NOMO-1 treated with DMSO at 0.1 percent for 48 hours (cell line): ENCODE data around the gene PHF1.
A peak's percentile ranks its signal among the peaks of the same experiment; 100 is the strongest.
"Not testable (repeated sequence)": the region's sequence is repeated elsewhere in the genome, so short reads cannot be mapped to it uniquely, and the experiment has no call there.

ENCODE experiments used
- DNase-seq: peaks from one replicate; lab custom pipeline; 2025; ENCODE audit not compliant: unreplicated experiment; lab: John Stamatoyannopoulos, UW

Gene PHF1

DNA sequence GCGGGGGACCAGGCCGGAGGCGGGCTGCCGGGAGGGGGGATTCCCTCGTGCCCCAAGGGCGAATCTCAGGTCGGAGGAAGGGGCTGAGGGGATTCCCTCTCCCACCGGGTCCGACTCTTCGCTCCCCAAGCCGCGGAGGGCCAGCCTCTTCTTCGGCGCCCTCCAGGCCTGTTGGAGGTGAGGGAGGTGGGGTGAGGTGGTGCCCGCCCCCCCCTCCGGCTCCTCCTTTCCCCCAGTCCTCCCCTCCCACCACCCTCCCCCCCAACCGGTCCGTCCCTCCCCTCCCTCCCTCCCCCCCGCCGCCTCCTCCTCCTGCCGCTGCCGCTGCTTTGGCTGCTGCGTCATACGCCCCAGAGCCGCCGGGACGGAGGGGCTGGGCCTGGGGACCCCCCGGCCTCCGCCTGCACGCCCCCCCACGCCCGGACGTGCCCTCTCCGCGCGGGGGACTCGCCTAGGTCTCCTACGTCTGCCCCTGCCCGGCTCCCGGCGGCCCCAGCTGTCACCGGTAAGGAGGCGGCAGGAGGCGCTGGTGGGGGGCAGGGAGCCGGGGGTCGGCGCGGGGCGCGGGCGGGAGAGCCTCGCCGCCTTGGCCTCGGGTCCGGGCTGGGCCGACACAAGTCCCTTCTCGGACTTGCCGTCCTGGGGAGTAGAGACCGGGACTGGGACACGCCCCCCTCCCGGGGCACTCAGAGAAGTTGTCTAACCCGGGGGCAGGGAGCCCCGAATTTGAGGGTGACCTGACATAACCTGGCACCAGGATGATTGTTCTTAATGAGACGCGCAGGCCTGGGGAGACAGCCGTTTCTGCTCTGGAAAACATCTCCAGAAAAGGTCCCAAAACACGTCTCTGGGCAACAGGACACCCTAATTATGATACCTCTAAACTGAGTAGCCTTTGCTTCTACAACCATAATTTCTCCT is at the start of gene PHF1:
PHF1 (plus strand) TSS at position 304 of the 921 bp plus-strand sequence. CDS start 1,250 bp downstream, outside the sequence.
- DNase-seq = peak; percentile 79

DNA sequence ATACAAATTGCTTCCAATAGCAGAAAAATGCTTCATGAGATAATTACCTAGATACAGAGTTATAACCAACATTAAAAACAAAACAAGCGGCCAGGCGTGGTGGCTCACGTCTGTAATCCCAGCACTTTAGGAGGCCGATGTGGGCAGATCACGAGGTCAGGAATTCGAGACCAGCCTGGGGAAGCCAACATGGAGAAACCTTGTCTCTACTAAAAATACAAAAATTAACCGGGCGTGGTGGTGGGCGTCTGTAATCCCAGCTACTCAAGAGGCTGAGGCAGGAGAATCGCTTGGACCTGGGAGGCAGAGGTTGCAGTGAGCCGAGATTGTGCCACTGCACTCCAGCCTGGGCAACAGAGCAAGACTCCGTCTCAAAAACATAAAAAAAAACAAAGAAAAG is 47.3 kb upstream of the PHF1 start:
- DNase-seq = not testable (repeated sequence)

DNA sequence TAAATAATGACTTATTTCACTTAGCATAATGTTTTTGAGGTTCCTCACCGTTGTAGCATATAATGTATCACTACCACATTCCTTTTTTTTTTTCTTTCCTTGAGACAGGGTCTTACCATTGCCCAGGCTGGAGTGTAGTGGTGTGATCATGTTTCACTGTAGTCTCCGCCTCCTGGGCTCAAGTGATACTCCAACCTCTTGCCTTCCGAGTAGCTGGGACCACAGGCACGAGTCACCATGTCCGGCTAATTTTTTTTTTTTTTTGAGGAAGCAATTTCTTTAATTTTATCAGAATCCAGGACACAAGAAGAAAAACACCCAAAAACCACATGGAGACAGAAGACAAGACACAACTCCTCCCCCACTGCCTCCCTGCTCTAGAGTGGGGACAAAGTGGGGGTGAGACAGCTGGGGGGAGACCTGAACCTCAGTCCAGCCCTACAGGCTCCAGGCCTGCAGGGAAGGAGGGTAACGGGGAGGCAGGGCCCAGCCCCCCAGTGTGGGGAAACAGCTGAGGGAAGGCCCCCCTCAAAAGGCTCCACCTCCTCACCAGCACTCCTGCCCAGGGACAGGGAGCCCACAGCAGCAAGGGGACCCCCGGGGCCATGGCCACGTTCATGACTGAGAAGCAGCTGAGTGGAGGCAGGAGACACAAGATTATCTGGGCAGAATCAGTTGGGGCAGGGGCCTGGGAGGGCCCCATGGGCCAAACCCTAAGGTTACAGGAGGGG is 46.2 kb upstream of the PHF1 start:
- DNase-seq = not testable (repeated sequence)

DNA sequence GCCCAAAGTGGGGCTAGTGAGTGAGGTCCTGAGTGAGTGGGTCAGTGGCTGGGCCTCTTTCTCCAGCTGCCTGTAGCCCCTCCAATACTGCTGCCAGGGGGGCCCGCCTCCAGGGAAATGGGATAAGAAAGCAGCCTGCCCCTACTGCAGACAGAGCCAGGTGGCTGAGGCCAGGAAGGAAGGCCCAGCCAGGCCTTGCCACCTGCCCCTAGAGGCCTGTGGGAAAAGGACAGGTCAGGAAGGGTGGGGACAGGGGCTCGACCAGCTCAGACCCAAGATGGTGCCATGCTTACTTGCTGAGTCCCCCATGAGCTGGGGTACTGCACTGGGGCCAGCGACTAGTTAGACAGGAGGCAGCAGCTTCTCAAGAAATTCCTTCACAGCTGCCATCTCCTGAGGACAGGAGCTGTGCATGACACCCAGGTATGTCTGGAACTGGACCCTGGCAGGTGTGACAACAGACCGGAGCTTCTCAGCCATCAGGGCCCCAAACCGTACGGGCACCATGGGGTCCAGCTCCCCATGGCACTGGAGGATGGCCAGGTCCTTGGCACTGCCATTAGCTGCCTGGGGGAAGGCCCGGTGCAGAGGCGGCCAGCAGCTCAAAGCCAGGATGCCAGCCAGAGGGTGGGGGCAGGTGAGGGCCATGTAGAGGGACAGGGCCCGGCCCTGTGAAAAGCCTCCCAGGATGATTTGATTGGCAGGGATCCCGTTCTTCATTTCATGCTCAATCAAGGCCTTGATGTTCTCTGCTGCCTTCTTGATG is 45.4 kb upstream of the PHF1 start:
- not testable (repeated sequence) for DNase-seq

DNA sequence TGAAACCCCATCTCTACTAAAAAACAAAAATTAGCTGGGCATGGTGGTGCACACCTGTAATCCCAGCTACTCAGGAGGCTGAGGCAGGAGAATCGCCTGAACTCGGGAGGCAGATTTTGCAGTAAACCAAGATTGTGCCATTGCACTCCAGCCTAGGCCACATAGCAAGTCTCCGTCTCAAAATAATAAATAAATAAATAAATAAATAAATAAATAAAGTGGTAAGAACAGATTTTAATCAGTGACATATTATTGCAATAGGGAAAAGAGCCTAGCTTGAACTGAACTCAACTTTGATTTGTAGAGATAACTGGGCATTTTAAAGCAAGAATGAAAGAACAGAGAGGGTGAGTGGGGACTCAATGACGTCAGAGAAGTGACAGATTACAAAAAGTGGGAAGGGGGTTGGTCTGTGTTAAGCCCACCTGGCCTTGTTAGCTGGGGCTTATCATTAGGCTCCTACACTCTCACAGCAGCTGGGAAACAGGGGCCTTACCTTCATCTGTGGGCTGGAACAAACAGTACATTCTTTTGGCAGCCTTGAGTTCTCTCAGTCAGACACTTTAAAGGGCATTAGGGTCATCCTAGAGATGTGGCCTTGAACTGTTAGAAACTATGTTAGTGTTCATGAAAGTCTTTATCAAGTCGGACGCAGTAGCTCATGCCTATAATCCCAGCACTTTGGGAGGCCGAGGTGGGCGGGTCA is 43.7 kb upstream of the PHF1 start:
- no peak for DNase-seq

DNA sequence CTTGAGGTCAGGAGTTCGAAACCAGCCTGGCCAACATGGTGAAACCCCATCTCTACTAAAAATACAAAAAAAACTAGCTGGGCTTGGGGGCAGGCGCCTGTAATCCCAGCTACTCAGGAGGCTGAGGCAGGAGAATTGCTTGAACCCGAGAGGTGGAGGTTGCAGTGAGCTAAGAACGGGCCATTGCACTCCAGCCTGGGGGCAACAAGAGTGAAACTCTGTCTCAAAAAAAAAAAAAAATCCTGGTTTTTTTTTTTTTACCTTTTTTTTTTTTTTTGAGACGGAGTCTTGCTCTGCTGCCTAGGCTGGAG is 43.1 kb upstream of the PHF1 start:
- DNase-seq = not testable (repeated sequence)

DNA sequence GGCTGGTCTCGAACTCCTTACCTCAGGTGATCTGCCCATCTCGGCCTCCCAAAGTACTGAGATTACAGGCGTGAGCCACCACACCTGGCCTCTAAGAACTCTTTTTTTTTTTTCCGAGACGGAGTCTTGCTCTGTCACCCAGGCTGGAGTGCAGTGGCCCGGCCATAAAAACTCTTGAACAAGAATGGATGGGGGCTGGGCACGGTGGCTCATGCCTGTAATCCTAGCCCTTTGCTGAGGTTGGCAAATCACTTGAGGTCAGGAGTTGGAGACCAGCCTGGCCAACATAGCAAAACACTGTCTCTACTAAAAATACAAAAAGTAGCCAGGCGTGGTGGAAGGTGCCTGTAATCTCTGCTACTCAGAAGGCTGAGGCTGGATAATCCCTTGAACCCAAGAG is 38.9 kb upstream of the PHF1 start:
- not testable (repeated sequence) for DNase-seq

DNA sequence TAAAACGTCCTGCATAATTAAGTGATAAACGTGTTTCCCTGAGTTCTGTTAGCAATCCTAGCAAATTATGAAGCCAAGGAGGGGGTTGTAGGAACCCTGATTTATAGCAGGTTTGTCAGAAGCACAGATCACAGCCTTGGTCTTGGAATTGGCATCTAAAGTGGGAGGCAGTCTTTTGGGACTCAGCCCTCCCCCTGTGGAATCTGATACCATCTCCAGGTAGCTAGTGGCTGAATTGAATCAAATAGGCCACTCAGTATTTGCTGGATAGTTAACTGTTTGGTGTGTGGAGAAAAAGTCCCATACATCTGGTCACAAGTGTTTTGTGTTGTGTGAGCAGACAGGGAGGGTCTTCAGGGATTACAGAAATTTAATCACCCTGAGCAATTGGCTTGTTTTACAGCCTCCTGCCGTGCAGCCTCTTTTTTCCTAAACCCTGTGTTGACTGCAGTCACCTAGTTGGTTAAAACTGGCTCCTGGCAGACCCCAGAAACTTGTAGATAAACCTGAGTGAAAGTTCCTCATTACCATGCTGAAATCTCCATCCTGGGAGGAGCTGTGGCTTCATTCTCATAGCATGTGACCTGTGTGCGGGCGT is 38.2 kb upstream of the PHF1 start:
- no peak for DNase-seq

DNA sequence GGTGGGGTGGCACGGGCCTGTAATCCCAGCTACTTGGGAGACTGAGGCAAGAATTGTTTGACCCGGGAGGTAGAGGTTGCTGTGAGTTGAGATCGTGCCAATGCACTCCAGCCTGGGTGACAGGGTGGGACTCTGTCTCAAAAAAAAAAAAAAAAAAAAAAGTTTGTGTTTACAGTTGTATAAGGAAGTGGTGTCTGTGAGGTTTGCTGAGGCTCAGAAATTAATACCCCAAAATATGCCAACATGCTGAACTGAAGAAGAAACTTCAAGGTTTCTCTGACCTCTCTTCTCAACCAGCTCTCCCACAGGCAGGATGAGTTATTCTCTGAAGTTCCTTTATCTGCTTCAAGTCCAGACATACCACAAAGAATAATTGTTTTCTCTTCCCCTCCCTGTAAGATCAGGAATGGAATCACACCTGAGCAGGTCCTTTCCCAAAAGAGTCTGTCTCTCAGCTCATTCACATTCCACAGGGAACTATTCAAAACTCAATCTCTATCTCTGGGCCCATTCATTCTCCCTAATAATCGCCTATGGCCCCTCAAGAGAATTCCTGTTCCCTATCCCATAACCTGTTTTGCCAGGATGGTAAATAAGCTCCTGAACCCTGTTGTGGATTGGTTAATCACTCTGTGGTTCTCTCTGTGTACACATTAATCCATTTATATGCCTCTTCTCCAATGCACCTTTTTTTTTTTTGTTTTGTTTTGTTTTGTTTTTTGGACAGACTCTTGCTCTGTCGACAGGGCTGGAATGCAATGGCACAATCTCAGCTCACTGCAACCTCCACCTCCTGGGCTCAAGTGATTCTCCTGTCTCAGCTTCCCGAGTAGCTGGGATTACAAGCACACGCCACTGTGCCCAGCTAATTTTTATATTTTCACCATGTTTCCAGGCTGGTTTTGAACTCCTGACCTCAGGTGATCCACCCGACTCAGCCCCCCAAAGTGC is 36.6 kb upstream of the PHF1 start:
- DNase-seq = no peak

DNA sequence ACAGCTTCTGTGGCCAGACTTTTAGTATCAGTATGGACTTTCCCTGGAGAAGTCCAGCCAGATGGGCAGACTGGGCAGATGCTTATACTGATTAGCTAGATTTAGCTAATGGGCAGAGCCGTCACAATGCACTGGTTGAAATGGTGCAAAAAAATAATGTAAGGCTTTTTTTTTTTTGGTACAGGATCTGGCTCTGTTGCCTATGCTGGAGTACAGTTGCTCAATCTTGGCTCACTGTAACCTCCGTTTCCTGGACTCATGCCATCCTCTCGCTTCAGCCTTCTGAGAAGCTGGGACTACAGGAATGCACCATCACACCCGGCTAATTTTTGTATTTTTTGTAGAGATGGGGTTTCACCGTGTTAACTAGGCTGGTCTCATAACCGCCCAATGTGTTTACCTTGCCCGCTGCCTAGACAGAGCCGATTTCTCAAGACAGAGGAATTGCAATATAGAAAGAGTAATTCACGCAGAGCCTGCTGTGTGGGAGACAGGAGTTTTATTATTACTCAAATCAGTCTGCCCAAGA is 35.6 kb upstream of the PHF1 start:
- peak; percentile 14 for DNase-seq

DNA sequence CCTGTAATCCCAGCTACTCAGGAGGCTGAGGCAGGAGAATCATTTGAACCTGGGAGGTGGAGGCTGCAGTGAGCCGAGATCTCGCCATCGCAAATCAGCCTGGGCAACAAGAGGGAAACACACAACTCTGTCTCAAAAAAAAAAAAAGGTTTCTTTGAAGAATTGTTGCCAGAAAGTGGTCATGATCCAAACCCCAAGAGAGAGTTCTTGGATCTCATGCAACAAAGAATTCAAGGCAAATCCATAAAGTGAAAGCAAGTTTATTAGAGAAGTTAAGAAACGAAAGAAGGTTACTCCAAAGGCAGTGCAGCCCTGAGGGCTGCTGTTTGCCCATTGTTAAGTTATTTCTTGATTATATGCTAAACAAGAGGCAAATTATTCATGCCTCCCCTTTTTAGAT is 33.6 kb upstream of the PHF1 start:
- no peak for DNase-seq

DNA sequence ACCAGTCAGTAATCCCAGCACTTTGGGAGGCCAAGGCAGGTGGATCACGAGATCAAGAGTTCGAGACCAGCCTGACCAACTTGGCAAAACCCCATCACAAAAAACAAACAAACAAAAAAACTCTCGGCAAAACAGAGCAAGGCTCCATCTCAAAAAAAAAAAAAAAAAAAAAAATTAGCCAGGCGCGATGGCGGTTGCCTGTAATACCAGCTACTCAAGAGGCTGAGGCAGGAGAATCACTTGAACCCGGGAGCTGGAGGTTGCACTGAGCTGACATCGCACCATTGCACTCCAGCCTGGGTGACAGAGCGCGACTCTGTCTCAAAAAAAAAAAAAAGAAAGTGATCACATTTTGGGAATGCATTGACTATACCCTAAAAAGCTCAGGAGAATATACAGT is 31.6 kb upstream of the PHF1 start:
- not testable (repeated sequence) for DNase-seq

DNA sequence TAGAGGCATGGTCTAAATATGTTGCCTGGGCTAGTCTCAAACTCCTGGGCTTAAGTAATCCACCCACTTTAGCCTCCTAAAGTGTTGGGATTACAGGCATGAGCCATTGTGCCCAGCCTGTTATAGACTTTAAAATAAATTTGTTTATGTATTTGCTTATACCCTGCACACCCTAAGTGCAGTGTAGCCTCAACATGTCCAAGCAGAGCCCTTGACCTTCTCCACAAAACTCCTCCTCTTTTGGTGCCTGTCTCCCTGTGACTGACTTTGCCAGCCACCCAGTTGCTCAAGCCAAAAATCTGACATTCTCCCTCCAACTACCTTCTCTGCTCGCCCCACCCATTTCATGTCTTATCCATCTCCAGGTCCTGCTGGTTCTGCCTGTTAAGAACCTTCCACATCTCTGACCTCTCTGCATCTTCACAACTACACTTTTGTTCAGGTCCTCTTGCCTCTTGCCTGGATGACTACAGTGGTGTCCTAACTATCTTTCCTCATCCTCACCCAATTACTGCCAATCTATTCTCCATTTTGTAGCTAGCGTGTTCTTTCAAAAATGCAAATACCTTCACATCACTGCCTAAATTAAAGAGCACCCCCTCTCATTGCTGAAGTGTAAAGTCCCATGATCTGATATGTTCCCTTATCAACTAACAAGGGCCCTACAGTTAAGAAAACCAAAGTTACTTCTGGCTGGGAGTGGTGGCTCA is 30.4 kb upstream of the PHF1 start:
- no peak for DNase-seq

DNA sequence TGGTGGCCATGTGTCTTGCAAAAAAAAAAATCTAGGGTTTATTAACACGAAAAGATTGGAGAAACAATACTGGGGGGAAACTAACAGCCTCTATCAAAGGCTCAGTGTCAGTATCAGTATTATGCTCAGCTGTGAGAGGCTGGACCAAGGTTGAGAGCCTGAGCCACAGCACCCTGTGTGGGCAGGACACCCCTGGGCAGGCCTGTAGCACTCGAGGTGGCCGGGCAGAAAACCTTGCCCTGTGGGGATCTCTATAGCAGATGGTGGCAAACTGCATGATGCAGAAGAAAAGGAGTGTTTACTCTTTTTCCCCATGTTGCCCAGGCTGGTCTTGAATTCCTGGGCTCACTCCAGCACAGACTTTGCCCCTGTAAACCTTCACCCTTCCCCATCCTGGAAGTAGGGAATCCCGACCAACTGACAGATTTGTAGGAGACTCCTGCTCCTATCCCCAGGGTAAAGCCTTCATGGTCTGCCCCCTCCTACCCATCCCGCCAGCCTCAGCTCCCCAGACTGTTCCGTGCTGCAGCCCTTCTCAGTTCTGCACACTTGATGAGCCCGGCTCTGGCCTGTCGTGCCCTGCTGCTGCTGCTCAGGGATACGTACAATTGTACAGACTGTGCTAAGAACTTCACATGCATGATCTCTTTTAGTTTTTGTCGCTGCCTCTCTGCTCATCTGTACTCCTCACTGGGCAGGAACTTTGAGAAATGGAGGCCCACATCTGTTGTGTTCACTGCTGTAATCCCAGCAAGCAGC is 27.2 kb upstream of the PHF1 start:
- DNase-seq = no peak

DNA sequence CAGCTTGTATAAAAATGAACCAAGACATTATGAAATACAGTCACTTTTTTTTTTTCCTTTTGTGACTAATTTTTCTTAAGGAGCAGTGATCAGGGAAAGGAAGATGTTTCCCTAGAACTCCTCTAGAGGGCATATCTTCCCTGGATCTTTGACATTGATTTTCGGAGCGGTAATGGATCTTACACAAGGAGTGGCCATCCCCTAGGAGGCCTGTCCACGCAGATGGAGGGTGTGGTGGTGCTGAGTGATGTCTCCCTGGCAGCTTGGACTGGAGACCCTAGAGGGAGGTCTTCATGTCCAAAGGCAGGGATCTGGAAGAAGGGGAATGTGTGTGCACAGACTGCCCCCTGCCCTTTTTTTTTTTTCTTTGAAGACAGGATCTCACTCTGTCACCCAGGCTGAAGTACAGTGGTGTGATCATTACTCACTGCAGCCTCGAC is 26.2 kb upstream of the PHF1 start:
- DNase-seq = no peak

DNA sequence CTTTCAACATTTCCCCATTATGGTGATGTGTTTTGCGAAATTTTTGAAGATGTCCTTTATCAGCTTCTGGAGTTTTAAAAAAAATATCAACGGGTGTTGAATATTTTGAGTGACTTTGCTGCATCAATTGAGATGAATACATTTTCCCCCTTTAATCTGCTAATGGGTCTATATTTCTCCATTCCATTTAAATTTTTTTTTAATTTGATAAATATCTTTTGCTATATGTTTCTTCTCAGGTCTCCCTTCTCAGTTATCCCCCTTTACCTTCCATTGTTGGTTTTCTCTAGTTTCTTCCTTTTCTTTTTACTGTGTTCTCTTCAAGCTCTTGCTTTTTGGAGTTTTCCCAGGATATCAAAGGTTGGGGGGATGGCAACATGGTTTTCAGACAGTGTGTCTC is 20.6 kb upstream of the PHF1 start:
- DNase-seq = no peak

DNA sequence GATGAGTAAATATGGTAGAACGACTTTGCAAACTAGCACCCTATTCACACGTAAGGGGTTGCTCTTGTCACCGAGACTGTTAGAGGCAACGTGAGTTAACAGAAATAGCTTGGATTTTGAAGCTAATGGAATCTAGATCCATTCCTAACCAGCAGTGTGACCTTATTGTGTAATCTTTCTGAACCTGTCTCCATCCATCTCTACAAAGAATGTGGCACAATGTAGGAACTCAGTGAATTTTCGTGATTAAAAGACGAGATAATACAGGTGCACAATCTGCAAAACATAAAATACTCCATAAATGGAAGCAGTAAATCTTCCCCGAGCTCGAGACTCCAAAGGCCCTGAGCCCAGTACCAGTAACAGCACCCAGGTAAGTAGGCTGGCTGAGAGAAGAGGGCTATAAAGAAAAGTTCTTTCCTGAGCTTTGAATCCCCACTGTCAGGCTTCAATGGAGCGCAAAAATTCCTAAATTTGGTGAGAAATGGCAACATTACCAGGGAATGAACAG is 20.0 kb upstream of the PHF1 start:
- no peak for DNase-seq
